Occipital lobe (tissue), 2 donors: ENCODE data around the gene SRD5A1. TPM values are rescaled to one million over a fixed set of nuclear protein-coding genes. Genes with fewer than 3 reads are reported as not detected.

Experiments used
- DNase-seq: peaks from one replicate; lab custom pipeline; 2025; lab: John Stamatoyannopoulos, UW
- total RNA-seq: library from RNA; depleted of rRNA; stranded (reverse); fragments of >200 nt; gene quantifications from one replicate; pipeline ENCODE4 v1.2.3, GENCODE V29; 2014

The SRD5A1 gene, protein sequence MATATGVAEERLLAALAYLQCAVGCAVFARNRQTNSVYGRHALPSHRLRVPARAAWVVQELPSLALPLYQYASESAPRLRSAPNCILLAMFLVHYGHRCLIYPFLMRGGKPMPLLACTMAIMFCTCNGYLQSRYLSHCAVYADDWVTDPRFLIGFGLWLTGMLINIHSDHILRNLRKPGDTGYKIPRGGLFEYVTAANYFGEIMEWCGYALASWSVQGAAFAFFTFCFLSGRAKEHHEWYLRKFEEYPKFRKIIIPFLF
- total RNA-seq = 51.8 TPM

DNA sequence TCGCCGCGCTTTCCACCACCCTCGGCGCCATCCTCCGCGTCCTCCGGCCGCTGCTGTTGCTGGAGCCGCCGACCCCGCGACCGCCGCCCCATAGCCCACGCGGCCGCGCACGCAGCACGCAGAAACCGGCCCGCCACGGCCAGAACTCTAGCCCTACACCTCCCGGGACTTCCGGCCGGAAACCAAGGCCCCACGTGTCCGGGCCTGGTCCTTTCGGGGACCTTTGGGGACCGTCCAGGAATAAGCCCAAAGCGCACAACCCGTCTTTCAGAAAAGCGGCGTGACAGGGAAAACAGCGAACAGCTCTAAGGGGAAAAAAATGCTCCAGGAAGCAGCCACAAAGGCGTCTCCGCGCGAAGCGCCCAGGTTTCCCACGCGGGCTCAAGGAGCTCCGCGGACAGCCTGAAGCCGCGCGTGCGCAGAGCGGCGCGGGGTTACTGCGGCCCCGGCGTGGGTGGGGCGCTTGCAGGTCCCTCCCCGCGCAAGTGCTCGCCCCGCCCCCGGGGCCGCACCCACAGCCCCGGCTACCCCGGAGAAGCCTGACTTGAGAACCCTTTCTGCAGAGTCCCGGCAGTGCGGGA is at the start of gene SRD5A1, which contains the start of gene NSUN2:
Gene SRD5A1 (plus strand): TSS at position 553 of the 581 bp plus-strand sequence. CDS start 137 bp downstream, outside the sequence.
Gene NSUN2 (minus strand): TSS at position 157 of the 581 bp plus-strand sequence. CDS start 65 bp downstream, at position 92.
- DNase-seq = peak; percentile 95

- DNase-seq = no peak
Observed at GRCh38 chr5:6584101-6584645, 49.1 kb upstream of the SRD5A1 start.

- no peak for DNase-seq
Observed at GRCh38 chr5:6584727-6585126, 48.5 kb upstream of the SRD5A1 start.

DNA sequence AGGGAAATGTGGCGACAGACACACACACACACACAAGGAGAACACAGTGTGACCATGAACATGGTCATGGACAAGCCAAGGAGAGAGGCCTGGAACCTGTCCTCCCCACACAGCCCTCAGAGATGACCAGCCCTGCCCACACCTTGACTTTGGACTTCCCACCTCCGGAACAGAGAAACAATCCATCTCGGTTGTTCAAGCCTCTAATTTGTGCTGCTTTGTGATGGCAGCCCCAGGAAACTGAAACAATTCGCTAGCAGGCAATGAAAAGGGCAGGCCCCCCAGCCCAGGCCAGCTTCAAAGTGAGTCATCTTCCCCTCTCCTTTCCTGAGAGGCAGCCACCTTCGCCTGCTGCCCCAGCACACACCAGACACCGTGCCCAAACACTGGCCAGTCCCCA is 48.1 kb upstream of the SRD5A1 start:
- no peak for DNase-seq

DNA sequence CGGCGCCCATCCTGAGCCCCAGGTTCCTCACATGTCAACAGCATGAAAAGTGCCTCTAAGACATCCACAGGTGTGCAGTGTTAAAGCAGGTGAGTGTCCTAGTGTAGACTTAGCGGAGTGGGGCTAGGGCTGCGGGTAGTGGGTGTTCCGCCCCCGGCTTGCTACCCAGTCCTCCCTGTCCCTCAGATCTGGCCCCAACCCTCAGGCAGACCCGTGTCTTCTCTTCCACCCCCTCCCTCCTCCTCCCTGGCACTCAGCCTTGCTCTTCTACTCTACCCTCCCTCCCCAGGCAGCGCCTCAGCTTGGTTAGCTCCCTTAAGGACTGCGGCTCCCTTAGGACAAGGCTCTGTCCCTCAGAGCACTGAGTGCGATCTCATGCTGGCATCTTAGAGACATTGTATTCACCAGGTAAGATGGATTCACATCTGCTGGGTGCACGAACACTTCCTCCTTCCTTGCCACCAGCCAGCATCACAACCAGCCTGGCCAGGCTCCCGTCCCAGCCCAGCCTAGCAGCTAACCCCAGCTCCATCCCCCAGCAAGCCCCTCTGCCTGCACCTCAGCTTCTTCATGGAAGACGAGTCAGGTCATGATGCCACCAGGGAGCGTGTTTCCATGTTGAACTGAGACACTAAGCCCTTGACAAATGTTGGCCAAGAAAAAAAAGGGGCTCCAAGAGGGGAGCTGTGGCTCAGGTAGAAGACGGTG is 47.1 kb upstream of the SRD5A1 start:
- no peak for DNase-seq

DNA sequence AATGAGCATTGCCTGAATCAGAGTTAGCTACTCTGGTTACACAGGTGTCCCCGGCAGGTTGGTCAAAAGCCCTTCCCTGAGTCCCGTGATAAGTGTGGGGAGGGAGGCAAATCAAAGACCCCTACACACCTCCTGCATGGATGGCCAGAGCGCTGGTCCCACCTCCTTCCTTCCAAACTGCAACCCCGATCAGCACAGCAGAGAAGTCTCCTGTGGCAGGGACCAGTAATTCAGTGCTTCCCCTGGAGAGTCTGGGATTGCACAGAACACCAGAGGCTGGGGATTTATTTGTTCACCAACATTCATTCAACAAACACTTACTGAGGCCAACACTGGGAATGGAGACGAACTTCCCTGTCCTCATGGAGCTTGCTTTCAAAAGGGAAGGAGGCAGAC is 46.6 kb upstream of the SRD5A1 start:
- no peak for DNase-seq

GRCh38 chr5:6587171-6587570 is 46.1 kb upstream of the SRD5A1 start:
- DNase-seq = no peak

DNA sequence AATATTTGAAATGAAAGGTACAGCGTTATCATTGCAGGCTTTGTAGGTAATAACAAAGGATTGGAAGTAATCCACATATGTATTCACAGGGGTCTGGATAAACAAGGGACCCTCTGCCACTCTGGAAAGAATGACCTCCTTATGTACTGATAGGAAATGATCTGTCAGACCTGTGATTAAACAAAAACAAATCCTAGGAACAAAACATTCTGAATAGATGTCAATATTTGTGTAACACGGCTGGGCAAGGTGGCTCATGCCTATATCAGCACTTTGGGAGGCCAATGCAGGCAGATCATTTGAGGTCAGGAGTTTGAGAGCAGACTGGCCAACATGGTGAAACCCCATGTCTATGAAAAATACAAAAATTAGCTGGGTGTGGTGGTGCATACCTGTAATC is 42.7 kb upstream of the SRD5A1 start:
- no peak for DNase-seq

DNA sequence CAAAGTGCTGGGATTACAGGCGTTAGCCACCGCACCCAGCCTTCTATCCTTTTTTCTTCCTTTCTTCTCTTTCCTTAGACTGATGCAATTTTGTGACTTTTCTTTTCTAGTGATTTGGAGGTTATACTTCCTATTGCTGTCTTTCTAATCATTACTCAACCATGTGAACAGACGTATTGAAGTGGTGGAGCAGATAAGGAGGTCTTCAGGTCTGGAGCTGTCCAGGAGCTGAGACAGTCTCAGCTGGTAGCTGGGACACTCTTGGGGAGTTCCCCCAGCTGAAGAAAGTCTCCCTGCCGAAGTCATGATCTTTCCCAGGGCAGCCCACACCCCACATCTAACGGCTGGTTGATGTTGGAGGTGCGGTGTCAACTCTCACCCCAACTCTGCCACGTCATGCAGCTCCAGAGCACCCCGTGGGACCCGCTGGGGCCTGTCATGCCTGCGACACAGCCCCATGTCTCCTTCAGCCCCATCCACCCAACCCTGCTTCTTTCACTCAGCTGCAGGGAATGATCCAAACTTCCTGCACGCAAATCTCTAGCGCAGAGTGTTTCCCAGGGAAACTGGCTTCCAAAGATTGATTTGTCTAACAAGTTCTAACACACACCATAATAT is 41.5 kb upstream of the SRD5A1 start:
- no peak for DNase-seq

GRCh38 chr5:6592601-6593000 is 40.6 kb upstream of the SRD5A1 start:
- no peak for DNase-seq

DNA sequence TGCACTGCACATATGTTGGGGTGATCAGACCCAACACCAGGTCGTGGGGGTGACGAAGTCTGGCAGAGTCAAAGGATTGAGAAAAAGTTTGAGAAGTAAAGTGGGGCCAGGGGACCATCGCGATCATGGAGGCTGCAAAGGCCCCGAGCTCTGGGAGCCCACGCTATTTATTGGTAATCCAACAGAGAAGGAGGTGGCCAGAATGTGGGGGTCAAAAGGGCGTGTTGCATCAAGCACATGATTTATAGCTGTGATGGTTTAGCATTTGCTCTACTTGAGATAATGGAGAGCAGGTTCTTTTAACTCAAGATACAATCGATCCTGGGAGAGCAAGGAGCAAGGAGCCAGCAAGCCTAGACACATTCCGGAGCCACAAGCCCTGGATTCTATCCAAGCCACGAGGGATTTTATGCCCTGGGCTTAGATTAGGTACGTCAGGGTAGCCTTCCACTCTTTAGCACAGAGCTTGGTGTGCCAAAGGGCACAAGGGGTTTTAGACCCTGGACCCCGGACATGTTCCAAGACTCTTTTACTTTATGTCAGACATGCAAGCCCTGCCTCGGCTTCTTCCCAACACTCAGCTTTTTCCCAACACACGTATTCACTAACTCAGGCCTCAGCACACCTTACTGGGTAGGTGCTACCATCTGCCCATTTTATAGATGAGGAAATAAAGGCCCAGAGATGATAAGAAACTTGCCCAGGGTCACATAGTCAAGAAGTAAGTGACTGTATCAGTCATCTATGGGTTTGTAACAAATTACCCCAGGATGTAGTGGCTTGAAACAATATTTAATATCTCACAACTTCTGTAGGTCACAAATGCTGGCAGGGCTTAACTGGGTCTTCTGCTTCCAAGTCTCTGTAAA is 39.9 kb upstream of the SRD5A1 start:
- DNase-seq = no peak

DNA sequence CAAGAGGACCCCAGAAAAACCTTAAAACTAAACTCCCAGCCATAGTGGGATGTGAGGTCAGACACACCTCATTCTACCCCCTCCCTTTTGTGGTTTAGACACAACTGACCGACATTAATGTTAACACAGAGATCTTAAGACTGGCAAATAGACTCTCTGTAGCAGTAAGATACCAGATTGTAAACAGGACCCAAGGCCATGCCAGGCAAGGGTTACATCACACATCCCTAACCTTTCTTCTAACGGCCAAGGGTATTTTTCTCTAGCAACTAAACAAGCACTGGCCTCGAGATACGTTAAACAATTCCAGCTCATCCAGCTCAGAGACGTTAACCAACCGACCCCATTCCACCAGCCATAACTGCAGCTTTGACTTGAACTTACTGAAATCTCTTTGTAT is 39.2 kb upstream of the SRD5A1 start:
- no peak for DNase-seq

DNA sequence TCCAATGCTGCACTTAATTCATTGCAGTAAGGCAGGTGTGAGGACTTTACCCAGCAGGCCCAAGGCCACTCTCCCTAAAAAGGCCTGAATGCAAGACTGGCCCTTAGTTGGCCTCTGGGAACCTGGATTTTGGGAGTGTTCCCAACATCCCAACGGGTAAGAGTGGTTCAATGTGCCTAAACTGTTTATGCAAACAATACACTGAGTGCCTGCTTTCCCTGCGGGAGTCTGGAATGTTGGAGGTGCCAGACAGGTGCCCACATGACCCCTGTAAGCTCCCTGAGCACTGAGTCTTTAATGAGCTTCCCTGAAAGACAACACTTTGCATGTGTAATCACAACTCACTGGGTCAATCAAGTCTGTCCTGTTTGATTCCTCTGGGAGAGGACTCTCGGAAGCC is 37.8 kb upstream of the SRD5A1 start:
- DNase-seq = no peak

DNA sequence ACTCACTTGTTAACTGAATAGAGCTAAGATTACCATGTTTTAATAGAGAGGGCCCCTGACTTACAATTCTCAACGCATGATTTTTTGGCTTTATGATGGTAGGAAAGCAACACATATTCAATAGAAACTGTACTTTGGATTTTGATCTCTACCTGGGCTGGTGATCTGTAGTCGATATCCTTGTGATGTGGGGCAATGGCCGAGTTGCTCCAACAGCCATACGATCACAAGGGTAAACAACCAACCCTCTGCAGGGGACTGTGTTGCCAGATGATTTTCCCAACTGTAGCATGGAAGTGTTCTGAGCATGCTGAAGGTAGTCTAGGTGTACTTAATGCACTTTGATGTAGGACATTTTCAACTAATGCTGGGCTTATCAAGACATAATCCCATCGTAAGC is 36.9 kb upstream of the SRD5A1 start:
- DNase-seq = no peak

DNA sequence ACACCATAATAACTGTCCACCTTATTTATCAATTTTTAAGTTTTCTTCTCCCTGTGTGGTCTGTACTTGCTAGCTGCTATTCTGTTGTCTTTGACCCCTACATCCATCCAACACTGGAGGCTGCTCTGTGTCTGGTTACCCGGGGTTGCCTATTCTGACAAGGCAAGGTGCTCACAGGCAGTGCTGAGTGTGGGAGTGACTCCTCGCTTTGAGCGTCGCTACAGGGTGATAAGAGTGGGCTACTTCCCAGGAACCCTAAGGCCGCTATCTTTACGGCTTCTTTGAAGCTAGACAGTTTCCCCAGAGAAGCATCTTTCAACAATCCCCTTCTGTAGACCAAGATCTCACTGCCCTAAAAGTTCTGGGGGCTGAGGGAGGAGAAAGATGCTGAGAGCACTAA is 35.7 kb upstream of the SRD5A1 start:
- DNase-seq = no peak

DNA sequence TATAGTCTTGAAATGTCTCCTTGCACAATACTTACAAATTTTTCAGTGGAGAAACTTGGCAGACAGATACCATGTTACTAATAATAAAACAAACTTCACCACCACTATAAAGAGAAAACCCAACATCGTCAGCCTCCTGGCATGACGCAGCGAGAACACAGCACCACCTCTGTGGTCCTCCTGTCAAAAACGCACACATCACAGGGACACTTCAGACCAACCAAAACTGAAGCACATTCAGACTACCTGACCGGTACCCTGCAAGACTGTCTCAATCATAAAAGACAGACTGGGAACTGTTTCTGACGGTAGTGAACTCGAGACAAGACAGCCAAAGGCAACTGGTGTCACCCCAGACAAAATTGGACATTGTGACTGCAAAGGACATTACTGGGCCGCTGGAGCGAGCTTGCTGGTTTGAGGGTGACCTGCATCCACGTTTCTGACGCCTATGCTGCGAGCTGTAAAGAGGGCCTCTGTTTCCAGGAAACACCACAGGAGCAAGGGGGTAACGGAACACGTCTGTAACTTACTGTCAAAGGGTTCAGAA is 34.8 kb upstream of the SRD5A1 start:
- DNase-seq = no peak

- DNase-seq = no peak
Observed at GRCh38 chr5:6599739-6600138, 33.5 kb upstream of the SRD5A1 start.

DNA sequence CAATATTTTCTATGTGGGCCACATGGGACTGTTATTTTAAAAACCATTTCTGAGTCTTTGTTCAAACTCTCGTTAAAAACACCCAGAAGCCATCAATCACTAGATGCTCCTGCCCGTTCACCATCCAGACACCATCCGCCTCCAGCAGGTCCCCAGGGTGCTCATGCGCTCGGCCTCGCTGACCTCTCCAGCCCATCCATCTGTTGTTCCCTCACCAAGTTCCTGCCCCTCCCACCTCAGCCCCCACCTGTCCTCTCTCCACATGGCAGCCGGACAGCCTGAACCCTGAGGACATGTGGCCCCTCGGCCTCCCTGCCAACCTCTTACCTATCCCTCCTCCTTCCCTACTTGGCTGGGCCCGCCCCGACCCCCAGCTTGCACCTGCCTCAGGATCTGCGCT is 32.0 kb upstream of the SRD5A1 start:
- no peak for DNase-seq

DNA sequence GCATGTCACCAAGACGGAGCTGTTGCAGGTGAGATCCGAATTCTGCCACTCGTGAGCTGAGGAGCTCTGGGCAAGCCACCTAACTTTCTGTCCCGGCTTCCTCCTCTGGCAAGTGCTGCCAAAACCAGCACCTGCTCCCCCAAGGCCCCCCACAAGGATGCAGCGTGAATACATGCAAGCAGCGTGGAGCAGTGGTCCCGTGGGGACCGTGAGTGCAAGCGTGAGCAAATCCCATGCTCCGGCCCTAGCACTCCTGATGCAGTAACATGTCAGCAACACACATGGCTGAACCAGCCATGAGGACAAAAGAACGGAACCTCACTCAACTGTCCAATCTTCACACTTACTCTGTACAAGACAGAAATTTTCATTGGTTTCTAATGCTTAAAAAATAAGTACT is 31.4 kb upstream of the SRD5A1 start:
- no peak for DNase-seq

DNA sequence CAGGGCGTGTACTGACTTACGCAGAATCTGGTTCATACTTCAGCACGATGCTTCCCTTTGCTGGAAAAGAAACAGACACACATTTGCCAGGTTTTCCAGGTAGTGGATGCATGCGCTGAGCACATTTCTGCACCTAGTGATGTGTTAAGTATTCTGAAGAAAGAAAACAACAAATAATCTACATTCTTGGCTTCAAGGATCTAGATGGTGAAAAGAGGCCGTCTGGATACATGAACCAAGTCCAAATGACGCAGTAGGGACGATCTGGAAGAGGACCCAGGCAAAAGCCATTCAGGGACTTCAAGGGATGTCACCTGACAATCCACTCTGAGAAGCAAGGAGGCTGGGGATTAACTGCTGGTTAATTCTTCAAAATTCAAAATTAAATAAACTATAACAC is 30.8 kb upstream of the SRD5A1 start:
- no peak for DNase-seq

DNA sequence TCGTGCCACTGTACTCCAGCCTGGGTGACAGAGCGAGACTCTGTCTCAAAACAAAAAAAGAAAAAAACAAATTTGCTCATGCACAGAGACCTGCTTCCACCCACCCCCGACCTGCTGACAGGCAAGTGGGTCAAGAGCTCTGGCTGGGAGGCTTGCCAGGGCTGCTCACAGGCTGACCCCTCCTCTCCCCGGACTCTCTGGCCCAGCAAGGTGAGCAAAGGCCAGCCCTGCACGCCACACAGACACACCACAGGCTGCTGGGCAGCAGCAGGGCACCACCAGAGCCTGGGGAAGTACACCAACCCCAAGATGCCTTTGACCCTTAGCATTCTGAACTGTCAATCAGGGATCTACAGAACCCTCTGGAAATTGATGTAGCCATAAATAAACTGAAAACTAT is 29.6 kb upstream of the SRD5A1 start:
- no peak for DNase-seq
